HG03558 (cell line): Measurements from ENCODE around the gene TRIM8.
"Not testable (repeated sequence)": the region's sequence is repeated elsewhere in the genome, so short reads cannot be mapped to it uniquely, and the experiment has no call there.

Source experiments
- ATAC-seq: cut with Tn5 transposase; IDR thresholded peaks from one replicate; pipeline ENCODE4 v1.9.1; 2021; ENCODE audit warnings: moderate number of reproducible peaks; ENCODE audit not compliant: unreplicated experiment; ENCODE audit errors: extremely low read depth

The TRIM8 gene

DNA sequence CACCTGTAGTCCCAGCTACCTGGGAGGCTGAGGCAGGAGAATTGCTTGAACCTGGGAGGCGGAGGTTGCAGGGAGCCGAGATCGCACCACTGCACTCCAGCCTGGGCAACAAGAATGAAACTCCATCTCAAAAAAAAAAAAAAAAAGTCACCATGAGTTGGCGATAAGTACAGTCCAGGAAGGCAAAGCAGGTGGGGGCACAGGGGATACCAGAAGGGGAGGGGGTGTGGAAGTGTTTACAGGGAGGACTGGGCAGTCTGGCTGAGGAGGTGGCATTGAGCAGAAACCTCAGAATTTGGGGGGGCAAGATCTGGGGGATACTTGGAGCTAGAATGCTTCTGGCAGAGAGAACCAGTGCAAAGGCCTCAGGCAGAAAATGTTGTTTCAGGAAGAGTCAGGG, 23.1 kb downstream of the TRIM8 start:
- not testable (repeated sequence) for ATAC-seq

DNA sequence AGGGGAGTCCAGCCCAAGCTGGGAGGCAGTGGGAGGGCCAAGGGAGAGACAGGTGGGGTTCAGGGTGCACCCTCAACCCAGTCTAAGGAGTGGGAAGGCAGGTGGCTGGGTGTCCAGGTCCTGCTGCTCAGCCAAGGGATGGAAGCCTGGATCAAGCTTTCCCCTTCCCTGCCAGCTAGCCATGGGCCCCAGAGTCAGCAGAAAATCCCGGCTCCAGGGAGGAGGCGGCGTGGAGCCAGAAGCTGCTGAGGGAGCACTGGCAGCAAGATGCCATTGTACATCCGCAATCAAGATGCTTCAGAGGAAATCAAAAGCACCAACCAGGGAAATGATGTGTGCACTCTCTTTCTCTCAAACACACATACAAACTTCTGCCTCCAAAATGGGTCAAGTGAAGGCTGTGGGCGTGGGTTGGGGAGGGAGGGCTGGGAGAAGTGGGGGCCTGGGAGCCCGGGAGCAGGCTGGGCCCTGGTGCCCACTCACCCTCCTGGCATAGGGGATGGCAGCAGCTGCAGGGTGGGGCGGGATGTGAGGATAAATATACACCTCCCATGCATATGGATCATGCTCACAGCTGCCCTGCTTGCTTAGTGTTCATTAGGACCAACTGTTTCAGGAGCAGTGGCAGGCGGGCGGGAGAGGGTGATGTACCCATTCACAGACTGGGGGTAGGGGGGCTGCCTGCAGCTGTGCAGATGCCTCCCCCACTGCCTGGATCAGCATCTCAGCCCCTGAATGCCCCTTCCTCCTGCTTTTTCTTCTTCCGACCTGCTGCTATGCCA, 24.2 kb downstream of the TRIM8 start:
- ATAC-seq, result no peak

DNA sequence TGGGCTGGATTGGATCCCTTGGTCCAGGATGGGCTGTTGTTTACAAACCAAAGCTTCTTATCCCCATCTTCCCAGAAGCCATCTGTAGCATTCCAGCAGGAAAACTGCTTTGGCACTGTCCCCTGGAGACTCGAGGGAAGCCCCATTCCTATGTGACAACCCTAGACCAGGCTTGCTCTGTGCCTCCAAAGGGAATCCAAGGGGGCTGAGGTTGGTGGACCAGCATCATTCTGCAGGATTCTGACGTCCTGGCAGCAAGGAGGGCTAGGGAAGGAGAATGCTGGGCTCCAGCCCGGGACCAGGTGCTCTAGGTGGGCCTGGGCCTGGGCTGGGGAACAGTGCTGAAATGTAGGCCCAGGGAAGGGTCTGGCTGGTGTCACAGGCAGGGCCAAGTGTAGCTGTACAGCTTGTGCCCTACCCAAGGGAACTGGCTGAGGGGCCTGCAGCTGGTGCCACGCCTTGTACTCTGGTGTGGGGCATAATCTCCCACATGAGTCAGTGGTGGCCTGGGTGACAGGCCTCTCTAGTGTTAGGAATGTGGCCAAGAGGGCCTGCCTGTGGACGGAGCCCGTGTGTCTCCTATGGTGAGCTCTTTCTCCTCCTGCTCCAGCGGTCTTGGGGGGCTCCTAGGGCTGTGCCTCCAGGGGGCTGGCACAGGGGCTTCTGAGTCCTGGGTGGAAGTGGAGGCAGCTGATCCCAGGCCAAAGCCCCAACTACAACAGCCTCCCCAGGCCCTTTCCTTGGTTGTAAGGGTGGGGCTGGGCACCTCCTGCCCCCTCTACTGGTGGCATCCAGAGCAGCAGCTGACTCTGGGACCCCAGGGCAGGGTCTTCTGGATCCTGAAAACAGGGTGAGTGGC, 25.2 kb downstream of the TRIM8 start:
- ATAC-seq, result no peak

DNA sequence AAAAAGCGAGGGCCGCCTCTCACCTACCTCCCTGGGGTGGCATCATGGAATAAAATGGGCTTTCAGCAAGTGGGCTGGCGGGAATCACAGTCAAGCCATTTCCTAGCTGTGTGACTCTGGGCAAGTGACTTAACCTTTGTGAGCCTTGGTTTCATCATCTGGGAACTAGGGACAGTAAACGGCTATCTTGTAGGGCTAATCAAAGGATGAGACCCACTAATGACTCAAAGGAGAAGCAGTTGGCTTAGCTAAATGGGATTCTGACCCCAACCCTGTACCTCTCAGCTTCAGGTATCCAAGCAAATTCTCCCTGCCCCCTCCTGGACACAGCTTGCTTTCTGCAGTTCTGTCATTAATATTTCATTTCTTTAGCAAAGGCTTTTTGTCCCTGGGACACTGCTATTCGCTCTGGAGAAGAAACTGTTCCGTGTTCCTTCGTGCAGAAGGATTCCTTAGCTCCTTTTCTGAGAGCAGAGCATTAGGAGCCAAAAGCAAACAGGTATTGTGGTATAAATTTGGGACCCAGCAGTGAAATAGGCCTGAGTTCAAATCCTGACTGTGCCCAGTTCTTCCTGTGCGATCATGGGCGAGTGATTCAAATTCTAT, 25.9 kb downstream of the TRIM8 start:
- ATAC-seq, result no peak

DNA sequence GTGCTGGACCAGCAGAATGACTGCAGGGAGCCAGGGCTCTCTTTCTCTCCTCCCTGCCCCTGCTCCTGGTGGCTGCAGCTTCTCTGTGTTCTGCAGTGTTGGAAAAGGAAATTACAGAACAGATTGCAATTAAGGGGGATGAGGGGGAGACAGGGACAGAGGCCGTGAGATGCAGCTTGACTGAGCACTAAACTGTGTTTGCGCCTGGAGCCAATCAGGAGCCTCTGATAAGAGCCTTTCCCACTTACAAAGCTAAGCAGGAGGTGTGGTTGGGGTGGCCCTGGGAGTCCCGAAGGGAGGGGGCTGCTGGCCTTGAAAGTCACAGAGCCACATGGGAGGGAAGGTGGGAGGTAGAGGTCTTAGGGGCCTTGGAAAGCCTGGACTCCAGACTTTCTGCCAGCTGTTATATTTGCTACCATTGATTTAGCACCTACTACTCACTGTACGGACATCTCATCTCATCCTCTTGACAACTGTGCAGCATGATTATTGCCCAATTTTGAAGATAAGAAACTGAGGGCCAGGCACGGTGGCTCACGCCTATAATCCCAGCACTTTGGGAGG, 26.7 kb downstream of the TRIM8 start:
- no peak for ATAC-seq

DNA sequence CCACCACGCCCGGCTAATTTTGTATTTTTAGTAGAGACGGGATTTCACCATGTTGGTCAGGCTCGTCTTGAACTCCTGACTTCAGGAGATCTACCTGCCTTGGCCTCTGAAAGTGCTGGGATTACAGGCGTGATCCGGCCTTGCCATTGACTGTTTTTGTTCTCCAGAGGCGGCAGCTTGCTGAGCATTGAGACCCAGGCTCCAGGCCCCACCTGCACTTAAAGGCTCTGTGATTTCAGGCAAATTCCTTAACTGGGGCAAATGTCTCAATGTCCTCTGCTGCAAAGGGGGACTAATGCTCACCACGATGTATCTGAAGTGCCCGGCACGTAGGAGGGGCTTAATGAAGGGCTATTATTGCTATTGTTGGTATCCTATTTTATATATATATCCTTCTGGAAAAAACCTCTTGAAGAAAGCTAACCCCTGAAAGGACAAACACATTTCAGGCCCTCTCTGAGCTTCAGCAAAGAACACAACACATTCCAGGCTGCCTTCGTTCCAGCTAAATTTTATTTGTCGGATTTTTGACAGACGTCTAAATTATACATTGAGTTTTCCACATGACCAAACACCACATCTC, 29.0 kb downstream of the TRIM8 start:
- ATAC-seq, result no peak

DNA sequence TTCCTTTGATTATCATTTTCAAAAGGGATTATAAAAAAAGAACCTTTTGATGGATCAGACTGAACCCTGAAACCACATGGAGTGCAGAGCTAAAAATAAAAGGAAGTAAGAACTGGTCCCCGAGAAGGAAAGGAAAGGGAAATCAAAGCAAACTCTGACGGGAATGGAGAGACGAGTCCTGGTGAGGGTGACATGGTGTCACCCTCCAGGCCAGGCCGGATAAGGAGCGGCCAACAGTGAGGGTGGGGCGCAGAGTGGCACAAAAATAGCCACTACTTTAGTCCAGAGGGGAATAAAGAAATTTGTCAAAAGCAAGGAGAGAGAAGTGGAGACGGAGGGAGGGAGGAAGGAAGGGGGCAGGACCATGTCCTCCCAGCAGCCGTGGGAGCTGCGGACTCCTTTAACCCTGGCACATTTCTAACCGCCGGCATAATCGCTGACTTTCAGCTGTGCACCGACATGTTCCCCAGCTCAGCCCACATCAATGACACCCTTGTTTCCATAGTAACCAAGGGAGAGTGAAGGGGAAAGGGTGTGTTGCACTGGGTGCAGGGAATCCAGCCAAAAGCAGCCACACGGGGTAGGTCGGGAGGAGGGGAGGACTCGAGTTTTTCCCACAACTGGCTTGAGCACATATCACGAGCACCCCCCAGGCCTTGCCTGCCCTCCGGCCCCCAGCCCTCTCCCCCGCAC, 29.7 kb downstream of the TRIM8 start:
- ATAC-seq, result no peak

DNA sequence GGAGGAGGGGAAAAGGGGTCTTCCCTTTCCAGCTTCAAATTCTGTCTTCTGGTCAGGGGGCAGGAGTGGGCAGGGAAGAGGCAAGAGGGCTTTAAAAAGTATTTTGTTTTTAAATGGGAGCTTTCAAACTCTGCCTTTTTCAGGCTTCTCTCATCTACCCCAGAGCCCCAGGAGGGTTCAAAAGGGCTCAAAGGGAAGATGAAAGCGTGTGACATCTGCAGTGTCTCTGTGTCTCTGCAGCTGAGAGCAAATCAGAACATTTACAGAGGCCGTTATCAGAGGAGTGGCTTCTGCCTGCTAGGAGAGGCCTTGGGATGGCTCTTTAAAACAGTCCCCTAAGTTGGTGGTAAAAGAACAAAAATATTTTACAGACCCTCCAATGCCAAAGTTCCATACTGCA, 30.3 kb downstream of the TRIM8 start:
- no peak for ATAC-seq

DNA sequence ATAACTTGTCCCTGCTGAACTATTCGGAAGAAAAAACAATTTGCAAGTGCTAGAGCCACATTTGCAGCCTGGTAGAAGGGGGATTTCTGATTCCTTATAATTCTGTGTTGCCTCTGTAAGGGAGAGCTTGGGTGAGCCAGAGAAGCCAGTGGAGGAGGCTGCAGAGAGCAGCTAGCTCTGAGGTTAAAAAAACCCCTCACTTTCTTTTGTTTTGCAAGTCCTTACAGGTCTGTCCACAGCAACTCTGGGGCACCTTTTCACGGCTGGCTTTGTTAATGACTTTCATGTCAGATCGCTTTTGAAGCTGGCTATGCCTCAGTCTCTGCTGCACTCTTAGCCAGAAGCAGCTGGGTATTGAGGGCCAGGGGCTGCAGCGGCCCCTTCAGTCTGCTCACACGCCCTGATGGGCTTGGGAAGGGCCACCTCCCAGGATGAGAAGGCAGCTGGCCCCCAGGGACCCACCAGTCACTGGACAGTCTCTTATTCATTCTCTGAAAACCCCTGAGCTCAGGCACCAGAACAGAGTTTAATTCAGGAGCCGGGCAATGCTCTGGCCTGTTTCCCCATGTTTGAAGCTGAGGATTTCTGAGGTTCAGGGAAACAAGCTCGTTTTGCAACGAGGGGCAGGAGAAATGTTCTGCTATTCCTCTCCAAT, 30.9 kb downstream of the TRIM8 start:
- ATAC-seq, result no peak

DNA sequence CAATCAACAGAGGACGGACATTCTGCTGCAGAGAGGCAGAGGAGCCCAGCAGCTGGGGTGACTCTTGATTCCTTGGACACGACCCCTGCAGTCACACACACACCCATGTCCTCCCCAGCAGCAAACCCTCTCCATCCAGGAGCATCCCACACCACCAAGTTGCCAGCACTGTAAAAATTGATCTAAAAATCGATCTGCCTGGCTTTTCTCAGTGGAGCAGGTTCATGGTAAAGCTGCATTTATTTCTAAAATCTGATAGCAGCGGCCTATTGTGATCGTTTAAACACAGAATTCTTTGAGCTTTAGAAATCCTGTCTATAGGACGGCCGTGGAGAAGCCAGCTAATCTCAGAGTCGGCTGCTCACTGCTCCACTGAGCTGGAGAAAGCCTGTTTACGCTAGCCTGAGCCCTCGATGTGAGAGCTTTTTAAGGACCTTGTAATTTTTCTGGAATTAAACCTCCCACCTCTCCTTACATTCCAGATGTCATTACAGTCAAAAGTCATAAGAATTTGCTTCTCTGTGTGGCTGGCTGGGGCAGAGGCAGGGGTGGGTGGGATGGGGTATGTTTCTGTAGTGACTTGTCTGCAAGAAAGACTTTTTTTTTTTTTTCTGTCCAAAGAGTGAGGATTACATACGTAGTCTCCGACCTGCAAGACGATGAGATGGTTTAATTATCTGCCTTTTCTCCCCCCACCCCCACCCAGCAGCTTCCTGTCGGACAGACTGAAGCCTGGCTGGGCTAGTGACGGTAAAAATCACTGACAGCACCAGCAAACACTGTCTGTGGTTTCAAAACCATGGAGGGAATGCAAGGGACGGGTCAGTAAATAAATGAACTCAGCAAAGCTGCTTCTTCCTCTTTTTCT, 31.6 kb downstream of the TRIM8 start:
- ATAC-seq, result no peak

DNA sequence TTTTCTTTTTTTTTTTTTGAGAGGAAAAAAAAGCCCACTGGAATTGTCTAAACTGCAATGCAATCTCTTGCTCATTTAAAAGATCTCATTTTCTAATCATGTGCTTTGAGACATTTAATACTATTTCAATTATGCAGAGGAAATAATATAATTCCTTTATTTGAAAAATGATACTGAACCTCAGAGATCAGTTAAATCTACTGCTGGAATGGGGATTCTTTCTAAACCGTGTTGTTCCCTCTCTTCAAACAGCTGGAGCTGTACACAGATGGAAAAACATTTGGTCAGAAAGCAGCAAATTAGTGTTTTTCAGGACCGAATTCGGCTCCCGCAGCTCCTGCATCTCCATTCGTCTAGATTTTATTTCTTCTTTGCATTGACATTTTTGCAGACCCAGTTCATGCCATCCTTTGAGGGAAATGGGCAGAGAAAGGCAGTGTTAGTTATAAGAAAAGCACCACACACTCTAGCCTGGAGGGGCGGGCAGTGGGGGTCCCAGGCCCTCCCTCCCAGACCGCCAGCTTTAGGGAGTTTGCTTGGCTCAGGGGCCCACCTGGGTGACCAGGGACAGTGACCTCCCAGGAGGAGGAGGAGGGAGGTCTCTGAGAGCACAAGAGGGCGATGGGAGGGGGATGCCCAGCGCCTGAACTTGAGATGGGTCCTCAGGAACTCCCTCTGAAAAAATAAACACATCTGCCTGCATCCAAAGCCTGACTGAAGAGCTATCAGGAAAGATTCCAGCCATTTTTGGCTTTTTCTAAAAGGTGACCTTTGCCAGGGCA, 32.4 kb downstream of the TRIM8 start:
- ATAC-seq, result no peak

DNA sequence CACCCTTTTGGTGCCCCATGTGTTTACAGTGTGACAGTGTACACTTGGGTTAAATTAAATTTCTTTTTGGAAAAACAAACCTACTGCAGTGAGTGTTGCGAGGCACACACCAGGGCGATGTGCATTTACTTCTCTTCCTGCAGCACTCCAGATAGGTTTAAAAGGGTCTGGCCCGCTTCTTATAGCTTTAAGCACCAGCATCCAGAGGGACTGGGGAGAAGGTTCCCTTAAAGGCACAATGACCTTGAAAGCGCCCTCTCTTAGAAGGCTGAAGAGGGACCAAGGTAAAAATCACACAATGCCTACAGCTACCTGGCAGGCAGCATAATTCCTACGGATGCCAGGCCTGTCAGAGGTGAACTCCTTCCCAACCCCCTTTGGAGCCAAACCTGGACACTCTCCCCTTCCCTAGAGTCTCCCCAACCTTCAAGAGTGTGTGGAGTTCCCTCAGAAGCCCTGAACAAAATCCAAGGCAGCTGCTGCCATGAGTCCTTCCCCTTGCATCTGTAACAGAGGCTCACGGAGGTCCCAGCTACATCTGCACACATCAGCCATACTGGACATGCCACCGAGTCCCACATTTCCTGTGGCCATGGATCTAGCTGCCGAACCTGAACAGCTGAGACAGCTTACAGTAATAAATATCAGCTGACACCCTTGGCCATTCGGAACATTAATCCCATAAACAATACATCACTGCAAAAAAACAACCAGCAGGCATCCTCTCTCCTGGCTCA, 33.2 kb downstream of the TRIM8 start:
- no peak for ATAC-seq

DNA sequence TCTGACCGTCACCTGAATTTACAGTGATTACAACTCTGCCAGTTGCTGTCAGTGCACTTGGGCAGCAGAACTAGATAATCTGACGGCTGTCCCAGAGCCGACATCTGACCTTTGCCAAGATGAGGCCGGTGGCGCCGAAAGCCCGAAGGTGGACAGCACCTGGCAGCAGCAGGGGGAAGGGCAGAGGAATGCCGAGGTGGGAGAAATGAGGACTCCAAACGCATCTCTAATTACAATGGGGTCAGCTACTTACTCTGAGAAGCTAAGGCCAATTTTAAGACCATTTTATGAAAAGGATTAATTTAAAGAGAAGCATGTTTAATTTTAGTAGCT, 33.8 kb downstream of the TRIM8 start:
- ATAC-seq, result no peak

DNA sequence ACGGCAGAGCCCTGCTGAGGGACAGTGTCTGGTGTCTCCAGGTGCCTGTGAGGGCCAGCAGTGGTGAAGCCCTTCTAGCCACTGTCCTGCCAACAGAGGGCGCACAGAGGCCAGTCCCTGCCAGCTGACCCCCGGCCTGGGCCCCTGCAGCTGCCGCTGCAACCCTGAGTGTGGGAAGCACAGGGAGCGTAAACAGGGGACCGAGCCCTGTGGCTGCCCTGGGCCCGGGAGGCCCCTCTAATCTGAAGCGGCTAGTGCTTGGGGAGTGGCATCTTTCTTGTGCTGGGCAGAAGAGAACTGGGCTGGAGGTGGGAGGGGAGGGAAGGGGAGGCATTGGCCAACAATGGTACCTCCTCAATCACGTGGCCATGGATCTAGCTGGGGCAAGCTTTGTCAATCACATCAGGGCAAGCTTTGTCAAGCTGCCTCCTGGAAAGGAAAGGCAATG, 34.6 kb downstream of the TRIM8 start:
- no peak for ATAC-seq

DNA sequence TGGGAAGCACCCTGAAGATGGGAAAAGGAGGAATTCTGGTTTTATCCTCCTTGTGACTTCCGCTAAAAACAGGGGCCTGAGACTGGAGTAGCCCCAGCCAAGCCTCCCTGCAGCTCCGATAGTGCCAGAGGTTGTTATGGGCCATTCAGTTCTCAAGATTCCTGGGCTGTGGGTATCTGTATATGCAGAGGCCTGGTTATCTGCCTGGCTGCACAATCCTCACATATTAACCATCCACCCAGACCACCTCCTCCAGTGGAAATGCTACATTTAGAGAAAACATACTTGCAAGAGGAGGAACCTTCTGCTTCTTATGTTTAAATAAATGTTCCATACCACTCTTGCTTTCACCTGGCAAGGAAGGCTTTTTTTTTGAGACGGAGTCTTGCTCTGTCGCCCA, 35.3 kb downstream of the TRIM8 start:
- ATAC-seq, result no peak

DNA sequence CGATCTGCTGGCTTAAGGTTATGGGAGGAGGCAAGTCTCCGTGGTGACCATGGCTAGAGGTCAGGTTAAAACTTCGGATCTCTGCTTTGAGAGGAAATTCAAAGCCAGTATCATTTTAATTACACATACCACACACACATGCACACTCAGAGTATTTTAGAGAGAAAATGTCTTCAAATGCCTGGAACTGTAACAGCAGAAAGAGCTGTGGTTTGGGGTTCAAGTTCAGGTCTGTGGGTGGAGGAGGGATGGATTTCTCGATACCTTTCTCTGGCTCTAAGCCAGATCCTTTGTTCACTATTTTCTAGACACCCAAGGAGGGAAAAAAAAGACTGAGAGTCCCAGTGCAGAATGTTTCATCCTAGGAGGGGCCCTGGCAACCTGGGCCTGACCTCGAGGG, 37.4 kb downstream of the TRIM8 start:
- ATAC-seq, result no peak

DNA sequence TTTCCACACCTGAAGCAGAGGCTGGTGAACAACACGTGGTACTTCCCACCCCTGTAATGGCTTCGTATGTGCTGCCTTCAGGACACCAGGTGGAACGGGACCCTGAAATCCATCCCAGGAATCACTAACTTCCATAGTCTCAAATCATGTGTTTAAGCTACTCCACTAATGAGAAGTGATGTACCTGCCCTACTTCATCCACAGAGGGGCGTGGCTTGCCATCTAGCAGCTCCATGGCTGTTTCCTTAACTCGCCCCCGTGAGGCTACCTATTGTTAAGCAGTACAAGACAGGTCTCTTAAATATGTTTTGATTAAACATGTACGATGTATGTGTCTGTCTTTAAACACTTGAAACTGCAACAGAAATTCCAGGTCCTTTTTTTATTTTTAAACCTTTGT, 38.1 kb downstream of the TRIM8 start:
- no peak for ATAC-seq
